Parathyroid adenoma (tissue), 2 donors: ENCODE data around the gene TMEM178B.

Experiments used
- H2AFZ ChIP-seq: fragments of 300-600 bp; sonication (generic); one replicate; pipeline ENCODE4 v1.7.0; 2017; ENCODE audit warnings: antibody characterized with exemption, mild to moderate bottlenecking
- H3K27ac ChIP-seq: fragments of 300-600 bp; sonication (generic); one replicate; pipeline ENCODE4 v1.7.0; 2017
- H3K27me3 ChIP-seq: fragments of 300-600 bp; sonication (generic); one replicate; pipeline ENCODE4 v1.7.0; 2017; ENCODE audit warnings: low read length; ENCODE audit not compliant: control insufficient read depth, insufficient read depth
- H3K36me3 ChIP-seq: fragments of 300-600 bp; sonication (generic); one replicate; pipeline ENCODE4 v1.7.0; 2017; ENCODE audit warnings: low read length; ENCODE audit not compliant: control insufficient read depth, insufficient read depth
- H3K4me1 ChIP-seq: fragments of 300-600 bp; sonication (generic); one replicate; pipeline ENCODE4 v1.7.0; 2017; ENCODE audit warnings: control low read depth
- H3K4me2 ChIP-seq: fragments of 300-600 bp; sonication (generic); one replicate; pipeline ENCODE4 v1.7.0; 2017; ENCODE audit warnings: low read length
- H3K4me3 ChIP-seq: fragments of 300-600 bp; sonication (generic); one replicate; pipeline ENCODE4 v1.7.0; 2017; ENCODE audit warnings: low read depth, low read length
- H3K79me2 ChIP-seq: fragments of 300-600 bp; sonication (generic); one replicate; pipeline ENCODE4 v1.7.0; 2017; ENCODE audit warnings: control low read depth
- H3K9ac ChIP-seq: fragments of 300-600 bp; sonication (generic); one replicate; pipeline ENCODE4 v1.7.0; 2017; ENCODE audit warnings: mild to moderate bottlenecking
- H3K9me3 ChIP-seq: fragments of 300-600 bp; sonication (generic); one replicate; pipeline ENCODE4 v1.7.0; 2017; ENCODE audit warnings: low read length; ENCODE audit not compliant: control insufficient read depth
- TF ChIP-seq, protein P1 (sequence below): fragments of 300-600 bp; sonication (generic); IDR thresholded peaks from one replicate; pipeline ENCODE4 v1.7.0; 2017; ENCODE audit warnings: antibody characterized with exemption, mild to moderate bottlenecking
- donor health status: primary hyperparathyroidism.

TMEM178B gene

DNA sequence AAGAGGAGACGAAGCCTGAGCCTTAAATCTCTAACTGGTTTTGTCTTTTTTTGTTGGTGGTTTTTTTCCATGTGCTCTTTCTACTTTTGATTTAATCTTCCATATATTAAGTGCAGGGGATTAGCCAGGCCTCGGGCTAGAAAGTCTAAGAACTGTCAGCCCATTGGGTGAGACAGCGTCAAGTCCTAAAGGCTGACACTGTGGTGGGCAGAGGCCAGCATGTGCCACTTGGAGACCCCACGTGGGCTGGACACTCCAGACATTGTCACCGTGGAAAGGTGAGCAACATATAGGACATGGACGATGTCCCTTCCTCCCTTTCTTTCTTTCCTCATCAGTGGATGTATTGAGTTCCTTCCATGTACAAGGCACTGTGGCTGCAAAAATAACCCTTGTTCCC, 129.3 kb downstream of the TMEM178B start:
- H3K4me3 ChIP-seq = no peak overlapping the region
- H3K27me3 ChIP-seq = no peaks in the 10 kb centered on the region
- H3K4me2 ChIP-seq = no peak overlapping the region
- no peaks in the 10 kb centered on the region for H3K9me3 ChIP-seq
- TF ChIP-seq, protein P1, sequence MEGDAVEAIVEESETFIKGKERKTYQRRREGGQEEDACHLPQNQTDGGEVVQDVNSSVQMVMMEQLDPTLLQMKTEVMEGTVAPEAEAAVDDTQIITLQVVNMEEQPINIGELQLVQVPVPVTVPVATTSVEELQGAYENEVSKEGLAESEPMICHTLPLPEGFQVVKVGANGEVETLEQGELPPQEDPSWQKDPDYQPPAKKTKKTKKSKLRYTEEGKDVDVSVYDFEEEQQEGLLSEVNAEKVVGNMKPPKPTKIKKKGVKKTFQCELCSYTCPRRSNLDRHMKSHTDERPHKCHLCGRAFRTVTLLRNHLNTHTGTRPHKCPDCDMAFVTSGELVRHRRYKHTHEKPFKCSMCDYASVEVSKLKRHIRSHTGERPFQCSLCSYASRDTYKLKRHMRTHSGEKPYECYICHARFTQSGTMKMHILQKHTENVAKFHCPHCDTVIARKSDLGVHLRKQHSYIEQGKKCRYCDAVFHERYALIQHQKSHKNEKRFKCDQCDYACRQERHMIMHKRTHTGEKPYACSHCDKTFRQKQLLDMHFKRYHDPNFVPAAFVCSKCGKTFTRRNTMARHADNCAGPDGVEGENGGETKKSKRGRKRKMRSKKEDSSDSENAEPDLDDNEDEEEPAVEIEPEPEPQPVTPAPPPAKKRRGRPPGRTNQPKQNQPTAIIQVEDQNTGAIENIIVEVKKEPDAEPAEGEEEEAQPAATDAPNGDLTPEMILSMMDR = no peak
- no peaks in the 10 kb centered on the region for H3K36me3 ChIP-seq
- H3K79me2 ChIP-seq = peaks cover 67% of the 10 kb centered on the region
- no peak overlapping the region for H2AFZ ChIP-seq
- no peak overlapping the region for H3K27ac ChIP-seq
- H3K9ac ChIP-seq = no peak overlapping the region
- peaks cover 22% of the 10 kb centered on the region for H3K4me1 ChIP-seq

DNA sequence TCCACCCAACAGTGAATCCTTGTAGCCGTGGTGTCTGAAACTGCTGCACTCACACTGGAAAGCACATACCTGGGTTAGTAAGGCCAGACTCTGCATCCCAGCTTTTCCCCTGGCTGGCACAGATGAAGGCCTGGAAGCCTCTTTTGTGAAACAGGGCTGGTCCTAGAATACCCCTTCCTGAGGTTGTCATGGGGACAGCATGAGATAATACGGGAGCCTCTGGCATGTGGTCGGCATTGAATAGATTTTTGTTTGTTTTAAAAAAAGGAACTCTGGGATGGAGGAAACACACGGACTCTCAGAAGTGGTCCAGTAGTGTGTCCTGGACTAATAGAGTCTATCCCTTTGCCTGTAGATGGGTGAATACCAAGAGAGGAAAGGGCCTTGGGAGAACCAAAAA, 129.7 kb downstream of the TMEM178B start:
- peaks cover 18% of the 10 kb centered on the region for H3K4me1 ChIP-seq
- no peak overlapping the region for H3K4me3 ChIP-seq
- no peak overlapping the region for H3K9ac ChIP-seq
- peaks cover 66% of the 10 kb centered on the region for H3K79me2 ChIP-seq
- TF ChIP-seq, protein P1 = no peak
- H3K27me3 ChIP-seq = no peaks in the 10 kb centered on the region
- H3K9me3 ChIP-seq = no peaks in the 10 kb centered on the region
- no peak overlapping the region for H2AFZ ChIP-seq
- no peak overlapping the region for H3K27ac ChIP-seq
- H3K36me3 ChIP-seq = no peaks in the 10 kb centered on the region
- no peak overlapping the region for H3K4me2 ChIP-seq

DNA sequence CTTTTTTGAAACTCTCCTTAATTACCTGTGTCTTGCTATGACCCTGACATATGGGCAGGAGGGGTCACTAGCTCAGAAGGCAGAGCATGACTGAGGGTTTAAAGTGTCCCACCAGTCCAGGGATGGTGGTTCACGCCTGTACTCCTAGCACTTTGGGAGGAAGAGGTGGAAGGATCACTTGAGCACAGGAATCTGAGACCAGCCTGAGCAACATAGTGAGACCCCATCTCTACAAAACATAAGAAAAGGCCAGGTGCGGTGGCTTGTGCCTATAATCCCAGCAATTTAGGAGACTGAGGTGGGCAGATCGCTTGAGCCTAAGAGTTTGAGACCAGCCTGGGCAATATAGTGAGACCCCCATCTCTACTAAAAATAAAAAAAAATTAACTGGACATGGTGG, 133.8 kb downstream of the TMEM178B start:
- H3K4me2 ChIP-seq = no peak overlapping the region
- no peak overlapping the region for H3K9ac ChIP-seq
- no peak overlapping the region for H2AFZ ChIP-seq
- no peaks in the 10 kb centered on the region for H3K9me3 ChIP-seq
- TF ChIP-seq, protein P1 = no peak
- H3K4me3 ChIP-seq = no peak overlapping the region
- H3K27me3 ChIP-seq = no peaks in the 10 kb centered on the region
- peaks cover 6% of the 10 kb centered on the region for H3K4me1 ChIP-seq
- peaks cover 45% of the 10 kb centered on the region for H3K79me2 ChIP-seq
- no peaks in the 10 kb centered on the region for H3K36me3 ChIP-seq
- H3K27ac ChIP-seq = no peak overlapping the region

DNA sequence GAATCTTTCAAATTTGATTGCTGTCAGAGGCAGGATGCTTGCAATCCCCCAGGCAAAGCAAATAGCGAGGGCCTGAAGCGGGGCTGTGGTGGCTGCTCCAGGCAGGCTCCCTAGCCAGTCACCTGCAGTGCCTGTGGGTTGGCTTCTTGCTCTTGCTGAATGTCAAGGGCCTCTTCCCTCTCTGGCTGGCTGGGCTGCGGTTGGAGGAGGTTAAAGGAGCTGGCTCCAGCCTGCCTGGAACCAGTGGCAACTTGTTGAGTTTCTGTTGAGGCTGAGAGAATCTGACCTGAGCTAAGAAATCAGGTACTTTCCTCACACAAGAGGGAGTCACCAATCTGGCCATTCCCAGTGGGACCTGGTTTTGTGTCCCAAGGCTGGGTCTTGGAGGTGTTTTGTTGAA, 134.7 kb downstream of the TMEM178B start:
- Histone ChIP-seq H3K4me2 (no peak overlapping the region), H3K27me3 (no peaks in the 10 kb centered on the region), H3K4me3 (no peak overlapping the region), H3K9me3 (no peaks in the 10 kb centered on the region), H3K36me3 (no peaks in the 10 kb centered on the region), H3K9ac (no peak overlapping the region), H3K27ac (no peak overlapping the region), H2AFZ (no peak overlapping the region), H3K4me1 (peaks cover 6% of the 10 kb centered on the region), H3K79me2 (peaks cover 38% of the 10 kb centered on the region)
- TF ChIP-seq, protein P1 = no peak

DNA sequence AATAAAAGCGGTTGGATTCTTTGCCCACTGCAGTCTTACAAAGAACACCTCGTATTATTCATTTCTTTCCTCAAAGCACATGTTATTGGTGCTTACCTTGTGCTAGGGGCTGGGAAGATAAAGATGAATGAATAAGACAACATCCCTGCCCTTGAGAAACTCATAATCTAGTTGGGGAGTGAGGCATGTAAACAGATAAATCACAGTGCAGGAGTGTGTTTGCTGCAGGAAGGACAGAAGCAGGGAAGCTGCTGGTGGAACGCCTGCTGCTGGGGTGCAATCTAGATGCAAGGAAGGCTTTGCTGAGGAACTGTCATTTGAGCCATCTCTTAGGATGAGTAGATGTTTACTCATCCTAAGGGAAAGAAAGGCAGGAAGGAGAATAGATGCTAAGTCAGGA, 135.6 kb downstream of the TMEM178B start:
- Histone ChIP-seq H3K9ac (no peak overlapping the region), H3K27me3 (no peaks in the 10 kb centered on the region), H2AFZ (no peak overlapping the region), H3K4me1 (peaks cover 6% of the 10 kb centered on the region), H3K27ac (no peak overlapping the region), H3K36me3 (no peaks in the 10 kb centered on the region), H3K9me3 (no peaks in the 10 kb centered on the region), H3K4me3 (no peak overlapping the region), H3K4me2 (no peak overlapping the region), H3K79me2 (peaks cover 32% of the 10 kb centered on the region)
- TF ChIP-seq, protein P1 = no peak
